ENCODE measurements around the gene ABHD12. TPM values are rescaled to one million over a fixed set of nuclear protein-coding genes. Genes with fewer than 3 reads are reported as not detected.
A peak's percentile ranks its signal among the peaks of the same experiment; 100 is the strongest.

ABHD12 gene
- 10 to 100 TPM; 26.9 to 67.7 (median 53.4) TPM for total RNA-seq

DNA sequence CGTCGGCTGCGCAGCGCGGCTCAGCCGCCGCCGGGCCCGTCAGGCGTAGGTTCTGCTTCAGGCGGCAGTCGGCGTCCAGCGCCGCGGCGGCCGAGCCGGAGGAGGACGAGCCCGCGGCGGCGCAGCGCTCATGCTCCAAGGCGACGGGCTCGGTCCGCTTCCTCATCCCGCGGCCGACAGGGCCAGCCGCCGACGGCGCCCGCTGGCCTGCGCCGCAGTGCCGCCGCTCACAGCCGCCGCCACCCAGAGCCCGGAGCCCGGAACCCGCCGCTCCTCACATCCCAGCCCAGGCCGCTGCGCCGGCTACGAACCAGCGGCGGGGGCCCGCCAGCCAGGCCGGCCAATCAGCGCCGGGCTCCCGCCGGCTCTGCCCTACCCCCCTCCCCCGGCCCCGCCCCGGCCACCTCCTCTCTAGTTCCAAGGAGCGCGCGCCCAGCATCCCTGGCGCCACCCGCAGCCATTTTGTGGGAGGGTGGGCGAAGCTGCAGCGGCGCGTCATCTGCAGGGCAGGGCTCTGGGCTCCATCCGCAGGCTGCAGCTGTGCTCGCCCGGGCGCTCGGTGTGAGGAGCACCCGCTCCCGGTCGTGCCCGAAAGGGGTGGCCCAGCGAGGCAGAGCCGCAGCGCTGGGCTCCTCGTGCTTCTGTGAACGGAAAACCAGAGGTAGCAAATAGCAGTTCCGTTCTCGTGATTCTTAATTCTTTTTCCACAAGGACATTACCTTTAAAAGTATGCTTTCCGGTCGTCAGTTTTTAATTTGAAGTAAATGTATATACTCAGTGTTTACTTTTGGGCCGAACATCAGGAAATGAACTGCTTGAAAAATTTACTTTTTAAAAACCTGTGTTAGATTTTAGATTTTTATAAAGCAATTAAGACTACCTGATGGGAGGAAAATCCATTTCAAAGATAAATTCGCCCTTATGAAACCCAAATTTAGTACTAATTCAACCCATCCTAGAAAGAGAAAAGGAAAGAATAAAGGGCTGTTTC lies at the start of gene ABHD12:
Gene ABHD12, minus strand, starts transcription at position 298 of the 991 bp plus-strand sequence. Its CDS starts 132 bp downstream, at position 166.
- Histone ChIP-seq H3K4me1 (no peaks in the 10 kb centered on the region), H3K4me3 (peak within 1 kb of the TSS; percentile 81 to 98 (median 89)), H3K27me3 (no peaks in the 10 kb centered on the region), H3K9me3 (no peaks in the 10 kb centered on the region), H3K36me3 (no peaks in the 10 kb centered on the region), H3K27ac (peak within 1 kb of the TSS; percentile 88 to 93)
- peak; percentile 93 to 95 for DNase-seq (ENCODE audit: low spot score in 2 of 2)
- TF ChIP-seq, protein P1, sequence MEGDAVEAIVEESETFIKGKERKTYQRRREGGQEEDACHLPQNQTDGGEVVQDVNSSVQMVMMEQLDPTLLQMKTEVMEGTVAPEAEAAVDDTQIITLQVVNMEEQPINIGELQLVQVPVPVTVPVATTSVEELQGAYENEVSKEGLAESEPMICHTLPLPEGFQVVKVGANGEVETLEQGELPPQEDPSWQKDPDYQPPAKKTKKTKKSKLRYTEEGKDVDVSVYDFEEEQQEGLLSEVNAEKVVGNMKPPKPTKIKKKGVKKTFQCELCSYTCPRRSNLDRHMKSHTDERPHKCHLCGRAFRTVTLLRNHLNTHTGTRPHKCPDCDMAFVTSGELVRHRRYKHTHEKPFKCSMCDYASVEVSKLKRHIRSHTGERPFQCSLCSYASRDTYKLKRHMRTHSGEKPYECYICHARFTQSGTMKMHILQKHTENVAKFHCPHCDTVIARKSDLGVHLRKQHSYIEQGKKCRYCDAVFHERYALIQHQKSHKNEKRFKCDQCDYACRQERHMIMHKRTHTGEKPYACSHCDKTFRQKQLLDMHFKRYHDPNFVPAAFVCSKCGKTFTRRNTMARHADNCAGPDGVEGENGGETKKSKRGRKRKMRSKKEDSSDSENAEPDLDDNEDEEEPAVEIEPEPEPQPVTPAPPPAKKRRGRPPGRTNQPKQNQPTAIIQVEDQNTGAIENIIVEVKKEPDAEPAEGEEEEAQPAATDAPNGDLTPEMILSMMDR (IDR thresholded peaks at IDR 0.05), result no peak
- no peak for TF ChIP-seq POLR2A (IDR thresholded peaks at IDR 0.05)
- peak; percentile 58 to 73 (median 59) for TF ChIP-seq POLR2AphosphoS5 (IDR thresholded peaks at IDR 0.05)
- intact Hi-C loops (cut with DNase I; ENCODE audit: low total_unique reads), result loop anchor here (10.0 kb wide), 1 partner anchor 96 kb away; no protein-coding TSS in a partner anchor

GRCh38 chr20:25439328-25439727 lies 48.7 kb upstream of the ABHD12 start:
- H3K27ac ChIP-seq, result no peak overlapping the region
- no peaks in the 10 kb centered on the region for H3K36me3 ChIP-seq
- no peaks in the 10 kb centered on the region for H3K27me3 ChIP-seq
- intact Hi-C loops (cut with DNase I; ENCODE audit: low total_unique reads), result no loop called here
- no peak overlapping the region for H3K4me3 ChIP-seq
- H3K9me3 ChIP-seq, result no peaks in the 10 kb centered on the region
- TF ChIP-seq POLR2AphosphoS5 (IDR thresholded peaks at IDR 0.05) (no peak), POLR2A (IDR thresholded peaks at IDR 0.05) (no peak)
- TF ChIP-seq, protein P1 (IDR thresholded peaks at IDR 0.05), result no peak
- no peaks in the 10 kb centered on the region for H3K4me1 ChIP-seq
- no peak for DNase-seq (ENCODE audit: low spot score in 2 of 2)

DNA sequence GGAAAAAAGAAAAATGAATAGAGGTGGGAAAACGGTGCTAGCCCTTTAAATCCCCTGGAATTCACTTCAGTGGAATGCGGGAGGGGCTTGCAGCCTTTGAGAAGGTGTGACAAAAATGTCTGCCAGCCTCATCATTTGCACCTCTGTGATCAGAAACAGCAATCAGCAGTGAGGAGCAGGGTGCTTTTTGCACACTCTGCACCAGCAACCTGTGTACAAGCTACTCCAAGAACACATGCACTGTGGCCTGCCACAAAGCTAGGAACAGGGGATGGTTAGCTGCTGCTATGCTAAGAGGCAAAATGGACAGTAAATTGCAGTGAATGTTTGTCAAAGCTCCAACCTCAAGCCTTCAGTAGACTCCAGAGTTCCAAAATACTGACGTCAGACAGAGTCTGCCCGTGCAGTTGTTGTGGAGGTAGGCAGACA lies 46.5 kb upstream of the ABHD12 start:
- Histone ChIP-seq H3K27ac (no peak overlapping the region), H3K4me1 (no peaks in the 10 kb centered on the region), H3K4me3 (no peak overlapping the region), H3K27me3 (no peaks in the 10 kb centered on the region), H3K9me3 (no peaks in the 10 kb centered on the region), H3K36me3 (no peaks in the 10 kb centered on the region)
- no peak for DNase-seq (ENCODE audit: low spot score in 2 of 2)
- TF ChIP-seq, protein P1 (IDR thresholded peaks at IDR 0.05), result no peak
- no peak for TF ChIP-seq POLR2A (IDR thresholded peaks at IDR 0.05)
- intact Hi-C loops (cut with DNase I; ENCODE audit: low total_unique reads), result no loop called here

DNA sequence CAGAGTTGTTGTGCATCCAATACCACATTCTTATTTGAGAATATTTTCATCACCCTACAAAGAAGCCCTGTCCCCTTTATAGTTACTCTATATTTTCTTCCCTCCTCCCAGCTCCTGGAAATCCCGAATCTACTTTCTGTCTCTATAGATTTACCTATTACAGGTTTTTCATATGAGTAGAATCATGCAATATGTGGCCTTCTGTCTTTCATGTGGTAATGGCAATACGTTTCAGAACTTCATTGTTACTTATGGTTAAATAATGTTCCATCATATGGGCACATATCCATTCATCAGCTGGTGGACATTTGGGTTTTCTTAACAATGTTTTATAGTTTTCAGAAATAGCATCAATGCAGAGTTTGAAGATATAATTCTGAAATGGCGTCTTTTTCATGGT lies 33.9 kb upstream of the ABHD12 start:
- Histone ChIP-seq H3K27ac (no peak overlapping the region), H3K36me3 (no peaks in the 10 kb centered on the region), H3K4me3 (no peak overlapping the region), H3K27me3 (no peaks in the 10 kb centered on the region), H3K4me1 (no peaks in the 10 kb centered on the region), H3K9me3 (no peaks in the 10 kb centered on the region)
- TF ChIP-seq POLR2AphosphoS5 (IDR thresholded peaks at IDR 0.05), result no peak
- TF ChIP-seq, protein P1 (IDR thresholded peaks at IDR 0.05), result no peak
- TF ChIP-seq POLR2A (IDR thresholded peaks at IDR 0.05), result no peak
- DNase-seq (ENCODE audit: low spot score in 2 of 2), result no peak
- intact Hi-C loops (cut with DNase I; ENCODE audit: low total_unique reads), result no loop called here

DNA sequence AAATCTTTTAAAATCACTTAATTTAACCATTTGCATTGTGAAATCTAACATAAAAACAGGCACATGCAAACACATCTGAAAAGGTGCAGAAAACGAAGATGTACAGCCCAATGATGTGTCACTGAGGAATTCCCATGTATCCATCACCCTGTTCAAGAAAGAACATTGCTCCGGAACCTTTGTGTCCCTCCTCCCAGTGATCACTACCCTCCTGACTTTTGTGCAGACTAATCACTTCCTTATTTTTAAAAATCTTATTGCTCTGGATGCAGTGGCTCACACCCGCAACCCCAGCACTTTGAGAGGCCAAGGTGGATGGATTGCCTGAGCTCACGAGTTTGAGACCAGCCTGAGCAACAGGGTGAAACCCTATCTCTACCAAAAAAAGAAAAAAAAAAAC lies 31.4 kb upstream of the ABHD12 start:
- no peaks in the 10 kb centered on the region for H3K36me3 ChIP-seq
- intact Hi-C loops (cut with DNase I; ENCODE audit: low total_unique reads), result loop anchor here (2.0 kb wide), 1 partner anchor 57 kb away; no protein-coding TSS in a partner anchor

More for the DNA sequence above, 31.4 kb upstream of the ABHD12 start:
- Histone ChIP-seq H3K27me3 (no peaks in the 10 kb centered on the region), H3K4me1 (no peaks in the 10 kb centered on the region), H3K27ac (no peak overlapping the region), H3K4me3 (no peak overlapping the region), H3K9me3 (no peaks in the 10 kb centered on the region)
- TF ChIP-seq, protein P1 (IDR thresholded peaks at IDR 0.05), result no peak
- no peak for TF ChIP-seq POLR2A (IDR thresholded peaks at IDR 0.05)
- no peak for TF ChIP-seq POLR2AphosphoS5 (IDR thresholded peaks at IDR 0.05)
- no peak for DNase-seq (ENCODE audit: low spot score in 2 of 2)
